A673 (cell line): ENCODE measurements around the gene ABCB9.

Source experiments
- CTCF ChIP-seq: fragments of 300-800, 200-600 bp; sonication (generic); conservative IDR thresholded peaks from 2 replicates; pipeline ENCODE4 v1.5.1; 2017; ENCODE audit warnings: low read depth, mild to moderate bottlenecking, antibody characterized with exemption, low read length, moderate library complexity, mixed read lengths
- EZH2 ChIP-seq: fragments of 200-600 bp; sonication (generic); IDR thresholded peaks from 2 replicates; pipeline ENCODE4 v1.6.1; 2017; ENCODE audit warnings: borderline replicate concordance, low read depth, mild to moderate bottlenecking, mixed read lengths, antibody characterized with exemption, low read length; ENCODE audit not compliant: poor library complexity, severe bottlenecking

- TF ChIP-seq CTCF (no peak), EZH2 (no peak)
These were observed 37.7 kb downstream of the ABCB9 start for GRCh38 chr12:122928404-122929147.
